Hippocampal formation (tissue), 2 donors: Measurements from ENCODE around the gene GPR45.
"Not testable (repeated sequence)": the region's sequence is repeated elsewhere in the genome, so short reads cannot be mapped to it uniquely, and the experiment has no call there.

Source experiments
- DNase-seq, 2 donors: peaks; one replicate each; lab custom pipeline; 2025; lab: John Stamatoyannopoulos, UW

The GPR45 gene, protein sequence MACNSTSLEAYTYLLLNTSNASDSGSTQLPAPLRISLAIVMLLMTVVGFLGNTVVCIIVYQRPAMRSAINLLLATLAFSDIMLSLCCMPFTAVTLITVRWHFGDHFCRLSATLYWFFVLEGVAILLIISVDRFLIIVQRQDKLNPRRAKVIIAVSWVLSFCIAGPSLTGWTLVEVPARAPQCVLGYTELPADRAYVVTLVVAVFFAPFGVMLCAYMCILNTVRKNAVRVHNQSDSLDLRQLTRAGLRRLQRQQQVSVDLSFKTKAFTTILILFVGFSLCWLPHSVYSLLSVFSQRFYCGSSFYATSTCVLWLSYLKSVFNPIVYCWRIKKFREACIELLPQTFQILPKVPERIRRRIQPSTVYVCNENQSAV

GRCh38 chr2:105241443-105241842 lies at the start of gene GPR45:
Gene GPR45 (plus strand): TSS chr2:105241743. CDS start chr2:105241859, 116 bp downstream.
- DNase-seq: no peak

GRCh38 chr2:105194022-105194675 lies 47.4 kb upstream of the GPR45 start:
- no peak for DNase-seq

- no peak for DNase-seq
Observed at GRCh38 chr2:105196651-105197050, 44.9 kb upstream of the GPR45 start.

GRCh38 chr2:105215586-105216192 lies 25.9 kb upstream of the GPR45 start:
- no peak for DNase-seq

- DNase-seq: no peak
Observed at GRCh38 chr2:105220604-105221003, 20.9 kb upstream of the GPR45 start.

DNA sequence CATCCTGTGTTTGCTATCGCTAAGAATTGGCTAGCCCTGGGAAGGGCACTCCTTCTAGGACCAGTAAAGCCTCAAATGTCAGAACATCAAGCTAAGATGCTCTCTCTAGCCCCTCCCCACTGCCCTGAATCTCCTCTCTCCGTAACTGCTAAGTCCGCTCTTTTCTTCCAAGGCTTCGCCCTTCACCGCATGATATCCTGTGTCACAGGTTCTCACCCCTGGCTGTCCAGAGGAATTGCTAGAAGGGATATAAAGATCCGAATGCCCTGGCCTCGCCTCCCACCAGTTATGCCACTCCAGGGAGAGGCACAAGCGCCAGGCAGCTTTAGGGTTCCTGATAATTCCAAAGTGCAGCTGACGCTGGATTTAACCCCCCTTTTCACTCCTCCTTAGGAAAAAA lies 17.1 kb upstream of the GPR45 start:
- DNase-seq: no peak

GRCh38 chr2:105231232-105231619 lies 10.3 kb upstream of the GPR45 start:
- DNase-seq: no peak

DNA sequence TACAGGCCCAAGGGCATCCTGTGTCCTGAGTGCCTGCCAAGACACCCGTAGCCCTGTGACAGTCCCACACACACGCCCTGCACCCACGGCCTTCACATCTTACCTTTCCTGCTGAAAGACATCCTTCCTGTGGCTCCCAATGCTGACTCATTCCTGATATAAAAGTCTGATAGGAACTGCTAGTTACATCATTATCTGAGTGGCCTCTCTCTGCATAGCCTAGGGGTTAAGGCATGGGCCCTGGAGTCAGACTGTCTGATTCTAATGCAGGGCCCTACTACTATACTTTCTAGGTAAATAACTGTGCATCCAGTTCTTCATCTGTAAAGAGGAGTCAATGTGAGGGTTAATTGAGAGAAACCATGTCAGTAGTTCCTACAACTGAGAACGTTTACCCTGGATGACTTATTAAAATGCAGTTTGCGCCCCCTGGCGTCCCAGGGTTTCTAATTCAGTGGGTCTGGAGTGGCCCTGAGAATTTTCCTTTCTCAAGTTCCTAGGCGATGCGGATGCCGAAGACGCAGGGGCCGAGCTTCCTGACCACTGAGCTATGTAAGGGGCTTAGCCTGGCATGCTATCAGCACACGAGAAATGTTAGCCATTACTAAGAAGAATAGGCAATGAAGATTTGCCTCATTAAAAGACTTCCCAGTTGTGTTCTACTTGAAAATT lies 6.0 kb upstream of the GPR45 start:
- peak; percentile 34 to 73 for DNase-seq

GRCh38 chr2:105236060-105236424 lies 5.5 kb upstream of the GPR45 start:
- no peak for DNase-seq

GRCh38 chr2:105237045-105237765 lies 4.3 kb upstream of the GPR45 start:
- DNase-seq: no peak

GRCh38 chr2:105238664-105239240 lies 2.8 kb upstream of the GPR45 start:
- DNase-seq: no peak

DNA sequence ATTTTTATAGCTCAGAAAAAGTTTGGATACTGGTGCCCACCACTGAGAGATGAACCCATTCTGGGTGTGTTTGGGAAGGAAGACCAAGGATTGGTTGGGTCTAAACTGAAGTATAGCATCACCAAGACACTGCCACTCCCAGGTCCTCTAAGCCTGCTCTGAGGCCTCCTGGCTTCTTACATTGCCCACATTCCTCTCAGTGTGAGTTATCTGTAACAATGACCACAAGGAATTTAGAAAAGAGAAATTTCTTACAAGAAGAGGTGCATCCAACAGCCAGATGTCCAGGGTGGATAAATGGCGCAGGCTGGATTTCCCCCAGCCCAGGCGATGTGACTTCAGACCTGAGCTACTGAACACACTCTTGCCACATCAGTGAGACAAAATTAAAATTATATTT lies 1.6 kb upstream of the GPR45 start:
- DNase-seq: no peak

DNA sequence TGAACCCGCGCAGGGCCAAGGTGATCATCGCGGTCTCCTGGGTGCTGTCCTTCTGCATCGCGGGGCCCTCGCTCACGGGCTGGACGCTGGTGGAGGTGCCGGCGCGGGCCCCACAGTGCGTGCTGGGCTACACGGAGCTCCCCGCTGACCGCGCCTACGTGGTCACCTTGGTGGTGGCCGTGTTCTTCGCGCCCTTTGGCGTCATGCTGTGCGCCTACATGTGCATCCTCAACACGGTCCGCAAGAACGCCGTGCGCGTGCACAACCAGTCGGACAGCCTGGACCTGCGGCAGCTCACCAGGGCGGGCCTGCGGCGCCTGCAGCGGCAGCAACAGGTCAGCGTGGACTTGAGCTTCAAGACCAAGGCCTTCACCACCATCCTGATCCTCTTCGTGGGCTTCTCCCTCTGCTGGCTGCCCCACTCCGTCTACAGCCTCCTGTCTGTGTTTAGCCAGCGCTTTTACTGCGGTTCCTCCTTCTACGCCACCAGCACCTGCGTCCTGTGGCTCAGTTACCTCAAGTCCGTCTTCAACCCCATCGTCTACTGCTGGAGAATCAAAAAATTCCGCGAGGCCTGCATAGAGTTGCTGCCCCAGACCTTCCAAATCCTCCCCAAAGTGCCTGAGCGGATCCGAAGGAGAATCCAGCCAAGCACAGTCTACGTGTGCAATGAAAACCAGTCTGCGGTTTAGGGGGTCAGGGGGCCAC lies 897 bp downstream of the GPR45 start:
- no peak for DNase-seq

GRCh38 chr2:105243961-105244360 lies 2.4 kb downstream of the GPR45 start:
- DNase-seq: no peak

GRCh38 chr2:105244451-105244850 lies 2.9 kb downstream of the GPR45 start:
- no peak for DNase-seq

GRCh38 chr2:105248316-105249070 lies 7.0 kb downstream of the GPR45 start:
- no peak for DNase-seq

DNA sequence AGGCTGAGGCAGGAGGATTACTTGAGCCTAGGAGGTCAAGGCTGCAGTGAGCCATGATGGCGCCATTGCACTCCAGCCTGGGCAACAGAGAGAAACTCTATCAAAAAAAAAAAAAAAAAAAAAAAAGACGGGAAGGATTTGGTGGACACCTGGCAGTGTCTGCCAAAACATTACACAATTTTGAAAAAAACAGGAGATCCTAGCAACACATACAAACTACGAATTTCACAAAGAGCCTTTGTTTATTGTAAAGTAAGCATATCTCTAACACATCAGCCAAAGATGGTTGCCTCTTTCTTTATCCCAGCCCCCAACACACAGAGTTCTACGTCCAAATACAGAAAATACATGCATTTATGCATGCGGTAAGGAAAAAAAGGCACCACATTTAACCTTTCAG lies 7.6 kb downstream of the GPR45 start:
- no peak for DNase-seq

- no peak for DNase-seq
Observed at GRCh38 chr2:105249891-105250290, 8.3 kb downstream of the GPR45 start.

DNA sequence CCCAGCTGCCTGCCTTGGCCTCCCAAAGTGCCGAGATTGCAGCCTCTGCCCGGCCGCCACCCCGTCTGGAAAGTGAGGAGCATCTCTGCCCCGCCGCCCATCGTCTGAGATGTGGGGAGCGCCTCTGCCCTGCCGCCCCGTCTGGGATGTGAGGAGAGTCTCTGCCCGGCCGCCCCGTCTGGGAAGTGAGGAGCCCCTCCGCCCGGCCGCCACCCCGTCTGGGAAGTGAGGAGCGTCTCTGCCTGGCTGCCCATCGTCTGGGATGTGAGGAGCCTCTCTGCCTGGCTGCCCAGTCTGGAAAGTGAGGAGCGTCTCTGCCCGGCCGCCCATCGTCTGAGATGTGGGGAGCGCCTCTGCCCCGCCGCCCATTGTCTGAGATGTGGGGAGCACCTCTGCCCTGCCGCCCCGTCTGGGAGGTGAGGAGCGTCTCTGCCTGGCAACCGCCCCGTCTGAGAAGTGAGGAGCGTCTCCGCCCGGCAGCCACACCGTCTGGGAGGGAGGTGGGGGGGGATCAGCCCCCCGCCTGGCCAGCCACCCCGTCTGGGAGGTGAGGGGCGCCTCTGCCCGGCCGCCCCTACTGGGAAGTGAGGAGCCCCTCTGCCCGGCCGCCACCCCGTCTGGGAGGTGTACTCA lies 9.6 kb downstream of the GPR45 start:
- not testable (repeated sequence) for DNase-seq

DNA sequence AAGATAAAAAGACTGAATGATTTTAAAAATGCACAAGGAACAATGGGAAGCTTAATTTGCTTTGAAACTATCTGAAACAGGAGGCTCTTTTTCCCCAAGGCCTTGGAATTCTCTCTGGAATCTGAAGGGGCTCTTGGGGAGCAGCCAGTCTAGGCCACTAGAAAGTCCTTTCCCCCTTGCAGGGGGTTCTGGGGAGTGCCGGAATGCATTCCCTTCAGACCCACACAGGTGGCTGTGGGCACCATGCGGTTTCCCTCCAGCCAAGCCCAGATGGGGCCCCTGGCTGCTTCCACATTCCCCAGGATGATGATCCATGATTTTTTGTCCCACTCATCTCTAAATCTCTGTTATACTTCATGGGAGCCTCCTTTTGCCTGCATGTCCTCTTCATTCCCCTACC lies 10.7 kb downstream of the GPR45 start:
- DNase-seq: no peak
